Activated CD8-positive, alpha-beta memory T cell treated with anti-CD3 and anti-CD28 coated beads, Interleukin-2, amount 50 U/mL, for 48 hours (primary cell): ENCODE results near the gene RNF215.
A peak's percentile ranks its signal among the peaks of the same experiment; 100 is the strongest.
"Not testable (repeated sequence)": the region's sequence is repeated elsewhere in the genome, so short reads cannot be mapped to it uniquely, and the experiment has no call there.

Source experiments
- DNase-seq: peaks from one replicate; pipeline ENCODE4 v3.0.0-alpha.2; 2020

Gene RNF215

DNA sequence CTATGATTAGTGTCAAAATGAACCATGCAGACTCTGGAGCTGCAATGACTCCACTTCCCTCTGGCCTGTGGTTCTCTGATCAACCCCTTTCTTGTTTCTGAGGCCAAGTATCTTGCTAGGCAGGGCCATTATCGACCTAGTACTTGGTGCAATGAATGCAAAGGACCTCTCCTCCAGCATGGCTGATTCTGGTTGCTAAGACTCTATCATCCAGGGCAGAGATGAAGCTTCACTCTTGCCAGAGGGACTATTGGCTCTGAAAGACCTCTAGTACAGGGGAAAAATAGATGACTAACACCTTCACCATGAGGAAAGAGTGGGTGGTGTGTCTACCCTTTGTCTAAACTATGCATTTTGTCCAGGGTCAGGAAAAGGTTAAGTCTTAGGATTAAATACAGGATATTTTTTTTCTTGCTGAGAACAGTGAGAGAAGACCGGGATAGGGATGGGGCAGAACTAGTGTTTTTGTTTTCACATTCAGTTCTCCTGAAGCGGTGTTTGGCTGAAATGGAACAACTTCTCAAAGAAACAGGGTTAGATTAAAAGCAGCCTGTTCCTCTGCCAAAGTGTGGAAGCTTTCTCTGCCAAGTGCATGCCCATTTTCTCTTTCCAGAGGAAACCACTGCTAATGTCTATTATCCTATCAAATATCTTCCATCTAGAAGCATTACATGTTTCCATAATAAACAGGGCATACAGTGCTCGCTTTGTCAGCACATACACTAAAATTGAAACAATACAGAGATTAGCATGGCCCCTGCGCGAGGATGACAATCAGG, 33.3 kb upstream of the RNF215 start:
- no peak for DNase-seq

- no peak for DNase-seq
These were observed 29.6 kb upstream of the RNF215 start for GRCh38 chr22:30416837-30417236.

DNA sequence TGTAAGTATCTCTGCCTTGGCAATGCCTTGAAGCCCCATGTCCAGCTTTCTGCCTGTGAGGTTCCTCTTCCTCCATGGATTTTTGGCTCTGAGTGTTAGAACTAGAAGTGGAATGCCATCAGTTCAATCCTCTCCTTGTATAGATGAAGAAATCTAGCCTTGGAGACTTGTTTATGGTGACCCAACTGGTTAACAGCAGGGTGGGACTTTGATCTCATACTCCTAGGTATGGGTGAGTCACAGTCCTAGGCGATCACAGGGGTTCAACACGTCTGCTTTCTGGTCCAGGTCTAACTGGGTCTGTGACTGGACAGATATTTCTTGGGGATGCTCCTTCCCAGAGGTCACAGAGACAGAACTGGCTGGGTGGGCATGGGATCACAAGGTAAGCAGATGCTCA, 29.2 kb upstream of the RNF215 start:
- no peak for DNase-seq

DNA sequence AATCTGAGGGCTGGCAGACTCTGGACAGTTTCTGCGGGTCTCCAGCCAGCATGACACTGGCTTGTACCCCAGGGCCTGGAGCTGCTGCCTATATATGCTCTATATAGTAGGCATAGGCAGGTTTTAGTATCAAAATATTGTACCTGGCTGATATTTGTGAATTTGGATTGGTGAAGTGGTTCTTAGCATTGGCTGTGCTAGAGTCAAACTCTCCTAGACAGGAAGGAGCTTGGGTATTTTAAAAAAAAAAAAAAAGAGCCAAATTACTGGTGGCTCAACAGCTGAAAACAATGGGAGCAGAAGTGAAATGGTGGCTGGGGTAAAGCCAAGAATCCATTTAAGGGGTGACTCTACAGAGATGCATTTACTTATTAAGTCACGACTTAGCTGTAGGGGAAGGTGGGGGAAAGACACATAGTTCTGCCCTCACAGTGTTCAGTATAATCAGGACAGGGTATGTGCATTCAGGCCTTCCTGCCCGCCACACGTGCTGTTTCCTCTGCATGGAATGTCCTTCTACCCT, 27.4 kb upstream of the RNF215 start:
- no peak for DNase-seq

GRCh38 chr22:30413745-30414524, 26.7 kb upstream of the RNF215 start:
- DNase-seq, result no peak

DNA sequence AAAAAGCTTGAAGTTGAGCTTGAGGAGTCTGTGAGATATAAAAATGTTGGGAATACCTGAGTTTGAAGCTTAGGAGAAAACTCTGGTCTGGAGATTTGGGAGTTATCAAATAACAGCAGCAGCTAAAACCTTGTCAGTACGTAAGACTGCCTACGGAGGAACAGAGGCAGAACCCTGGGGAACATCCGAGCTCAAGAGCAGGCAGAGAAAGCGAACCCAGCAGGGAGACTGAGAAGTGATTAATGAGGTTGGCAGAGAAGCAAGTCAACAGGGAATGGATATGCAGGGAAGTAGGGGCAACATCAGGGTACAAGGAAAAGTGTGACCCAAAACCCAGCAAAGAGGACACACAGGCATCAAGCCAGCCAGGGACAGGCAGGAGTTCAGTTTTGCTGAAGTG, 25.8 kb upstream of the RNF215 start:
- DNase-seq, result no peak

DNA sequence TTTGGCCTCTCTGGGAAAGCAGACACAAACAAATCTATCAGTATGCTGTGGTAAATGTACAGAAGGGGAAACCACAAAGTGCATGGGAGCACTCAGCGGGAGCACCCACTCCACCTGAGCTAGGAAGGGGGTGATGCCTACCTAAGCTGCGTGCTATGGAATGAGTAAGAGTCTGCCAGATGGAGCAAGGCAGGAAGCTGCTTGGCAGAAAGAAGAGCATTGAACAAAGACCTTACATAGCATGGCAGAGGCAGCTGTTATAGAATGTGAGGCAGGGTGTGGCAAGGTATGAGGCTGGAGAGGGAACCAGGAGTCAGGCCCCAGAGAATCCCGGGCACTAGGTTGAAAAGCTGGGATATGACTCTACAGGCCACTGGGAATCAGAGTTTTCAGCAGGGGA, 24.6 kb upstream of the RNF215 start:
- no peak for DNase-seq

DNA sequence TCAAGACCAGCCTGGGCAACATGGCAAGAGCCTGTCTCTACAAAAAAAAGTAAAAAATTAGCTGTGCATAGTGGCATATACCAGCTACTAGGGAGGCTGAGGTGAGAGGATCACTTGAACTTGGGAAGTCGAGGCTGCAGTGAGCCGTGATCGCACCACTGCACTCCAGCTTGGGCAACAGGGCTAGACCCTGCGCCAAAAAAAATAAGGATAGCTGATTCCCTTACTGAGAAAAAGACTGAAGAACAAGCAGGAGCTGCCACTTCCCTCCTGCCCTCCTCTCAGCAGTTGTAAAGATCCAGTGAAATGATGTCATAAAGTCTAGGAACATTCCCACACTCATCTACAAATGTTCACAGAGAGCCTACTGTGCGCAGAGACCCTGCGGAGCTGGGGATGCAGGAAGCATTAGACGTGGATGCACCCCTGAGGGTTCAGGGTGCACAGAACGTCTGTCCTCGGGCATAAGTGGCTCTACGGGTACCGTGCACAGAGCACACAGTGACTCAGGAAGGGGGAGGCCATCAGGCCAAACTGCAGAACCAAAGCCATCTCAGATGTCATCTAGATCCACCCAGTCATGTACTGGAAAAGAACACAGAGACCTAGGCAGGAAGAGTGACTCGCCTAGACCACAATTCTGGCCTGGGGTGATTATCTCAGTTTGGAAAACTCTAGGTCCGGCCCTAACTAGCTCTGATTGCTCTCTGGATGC, 21.3 kb upstream of the RNF215 start:
- DNase-seq, result no peak

- DNase-seq, result no peak
These were observed 19.2 kb upstream of the RNF215 start for GRCh38 chr22:30406400-30406799.

DNA sequence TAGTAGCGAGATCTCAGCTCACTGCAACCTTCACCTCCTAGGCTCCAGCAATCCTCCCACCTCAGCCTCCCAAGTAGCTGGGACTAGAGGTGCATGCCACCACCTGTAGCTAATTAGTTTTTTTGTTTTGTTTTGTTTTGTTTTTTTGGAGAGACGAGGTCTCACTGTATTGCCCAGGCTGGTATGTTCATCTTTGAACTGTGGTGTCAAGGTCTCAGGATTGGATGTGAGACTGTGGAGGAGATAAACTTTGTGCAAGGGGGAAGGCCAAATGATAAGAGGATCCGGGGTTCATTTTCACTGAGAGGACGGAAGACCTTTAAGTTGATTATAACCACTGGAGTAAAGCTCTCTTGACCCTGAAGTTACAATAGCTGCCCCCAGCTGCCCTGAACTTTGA, 18.5 kb upstream of the RNF215 start:
- DNase-seq, result no peak

DNA sequence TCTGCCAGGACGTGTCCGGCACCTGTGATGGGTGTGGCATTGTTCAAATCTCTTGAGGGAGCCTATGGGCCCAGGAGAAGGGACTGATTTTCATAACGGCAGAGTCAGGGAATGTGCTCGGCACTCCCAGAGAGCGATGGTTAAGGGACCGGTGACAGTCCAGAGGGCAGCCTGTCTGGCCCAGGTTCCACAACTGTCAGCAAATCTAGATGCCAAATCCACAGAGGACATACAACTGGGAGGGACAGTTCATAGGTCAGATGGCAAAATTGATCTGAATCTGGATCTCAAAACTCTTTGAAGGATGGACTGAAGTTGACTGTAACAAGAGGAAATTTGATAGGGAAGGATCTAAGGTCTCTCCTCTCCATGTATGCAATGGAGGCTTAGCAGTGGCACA, 17.1 kb upstream of the RNF215 start:
- no peak for DNase-seq

GRCh38 chr22:30402766-30403104, 15.5 kb upstream of the RNF215 start:
- DNase-seq, result not testable (repeated sequence)

DNA sequence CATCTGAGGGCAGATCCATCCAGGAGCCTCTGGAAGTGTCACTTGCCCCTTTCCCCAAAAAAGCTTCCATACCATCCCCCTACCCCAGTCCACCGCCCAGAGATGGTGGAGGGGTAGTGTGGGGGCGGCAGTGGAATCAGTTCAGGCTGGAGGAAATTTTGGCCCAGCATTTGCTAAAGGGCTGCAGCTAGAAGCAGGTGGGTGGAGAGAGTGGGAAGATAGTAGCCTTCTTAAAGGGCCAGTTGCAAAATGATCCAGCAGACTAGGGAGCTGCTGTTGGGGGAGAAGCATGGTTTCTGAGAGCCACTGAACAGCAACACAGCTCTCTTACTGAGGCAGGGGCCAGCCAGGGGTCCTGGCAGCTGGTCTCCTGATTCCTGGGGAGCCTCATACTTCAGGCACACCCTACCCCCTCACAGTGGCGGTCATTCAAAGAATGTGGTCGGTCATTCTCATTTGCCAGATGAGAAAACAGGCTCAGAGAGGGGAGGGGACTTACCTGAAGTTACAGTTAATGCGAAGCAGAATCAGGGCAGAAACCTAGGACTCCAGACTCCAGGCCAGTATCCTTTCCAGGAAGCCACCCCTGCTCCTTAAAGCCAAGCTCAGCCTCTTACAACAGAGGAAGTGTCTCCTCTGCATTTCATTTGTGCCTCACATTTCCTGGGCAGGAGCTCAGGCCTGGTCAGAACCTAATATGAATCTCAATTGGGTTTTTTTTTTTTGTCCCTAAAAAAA, 15.0 kb upstream of the RNF215 start:
- DNase-seq, result no peak

GRCh38 chr22:30401024-30401423, 13.8 kb upstream of the RNF215 start:
- DNase-seq, result not testable (repeated sequence)

DNA sequence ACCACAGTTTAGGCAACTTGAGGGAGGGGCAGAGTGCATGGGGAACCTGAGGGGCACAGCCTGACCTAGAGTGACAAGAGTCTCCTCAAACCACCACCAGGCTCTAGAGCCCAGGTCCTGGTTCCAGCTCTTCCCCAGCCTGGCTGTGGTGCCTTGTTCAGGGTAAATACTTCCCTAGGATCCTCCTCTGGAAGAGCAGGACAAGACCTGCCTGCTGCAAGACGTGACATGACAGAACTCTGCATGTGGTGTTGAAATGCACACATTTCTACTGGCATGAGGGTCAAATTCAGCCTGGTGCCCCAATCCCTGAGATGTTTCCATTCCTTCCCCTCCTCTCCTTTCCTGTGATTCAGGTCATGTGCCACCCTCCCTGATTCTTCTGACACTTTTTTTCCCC, 12.9 kb upstream of the RNF215 start:
- no peak for DNase-seq

DNA sequence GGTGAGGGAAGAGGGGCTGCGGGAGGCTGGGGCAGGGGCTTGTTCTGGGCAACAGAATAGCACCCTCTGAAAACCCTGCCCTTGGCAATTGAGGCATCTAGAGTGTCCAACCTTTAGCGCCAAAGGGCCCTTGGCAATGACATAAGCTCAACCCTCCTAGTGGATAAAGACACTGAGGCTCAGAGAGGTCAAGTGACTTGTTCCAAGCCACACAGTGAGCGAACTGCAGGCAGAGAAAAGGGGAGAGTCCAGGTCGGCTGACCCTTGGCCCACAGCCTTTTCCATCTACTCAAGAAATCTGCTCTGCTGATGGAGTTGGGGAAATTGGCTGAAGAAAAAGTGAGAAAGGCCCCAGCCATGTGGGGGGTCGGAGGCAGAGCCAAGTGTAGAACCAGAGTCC, 12.5 kb upstream of the RNF215 start:
- DNase-seq, result no peak

DNA sequence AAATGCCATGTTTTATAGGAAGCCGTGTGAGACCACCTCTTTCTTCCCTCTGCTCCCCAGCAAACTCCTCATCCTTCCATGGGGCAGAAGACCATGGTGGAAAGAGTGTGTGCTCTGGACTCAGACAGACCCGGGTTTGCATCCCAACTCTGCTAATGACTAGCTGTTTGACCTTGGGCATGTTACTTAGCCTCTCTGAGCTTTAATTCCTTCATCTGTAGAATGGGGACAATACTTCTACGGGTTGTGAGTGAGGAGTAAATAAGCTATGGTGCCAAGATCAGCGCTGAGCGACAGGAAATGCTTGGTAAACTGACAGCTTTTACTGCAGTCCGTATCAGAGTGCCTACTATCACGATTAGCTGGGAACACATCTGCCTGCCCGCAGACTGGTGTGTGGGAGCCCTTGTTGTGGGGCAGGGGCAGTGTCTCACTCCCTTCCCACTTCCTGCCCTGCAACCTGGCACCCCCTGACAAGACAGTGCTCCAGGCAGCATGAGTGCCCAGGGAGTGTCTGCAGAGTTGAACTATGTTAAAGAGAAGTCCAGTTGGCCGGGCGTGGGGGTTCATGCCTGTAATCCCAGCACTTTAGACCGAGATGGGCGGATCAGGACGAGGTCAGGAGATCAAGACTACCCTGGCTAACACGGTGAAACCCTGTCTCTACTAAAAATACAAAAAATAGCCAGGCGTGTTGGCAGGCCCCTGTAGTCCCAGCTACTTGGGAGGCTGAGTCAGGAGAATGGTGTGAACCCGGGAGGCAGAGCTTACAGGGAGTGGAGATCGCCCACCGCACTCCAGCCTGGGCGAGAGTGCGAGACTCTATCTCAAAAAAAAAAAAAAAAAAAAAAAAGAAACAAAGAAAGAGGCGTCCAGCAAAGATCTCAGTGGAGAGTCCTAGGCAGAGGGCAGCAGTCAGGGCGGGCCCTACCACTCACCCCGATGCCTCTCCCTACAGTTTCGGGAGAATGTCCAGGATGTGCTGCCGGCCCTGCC, 11.8 kb upstream of the RNF215 start:
- no peak for DNase-seq

DNA sequence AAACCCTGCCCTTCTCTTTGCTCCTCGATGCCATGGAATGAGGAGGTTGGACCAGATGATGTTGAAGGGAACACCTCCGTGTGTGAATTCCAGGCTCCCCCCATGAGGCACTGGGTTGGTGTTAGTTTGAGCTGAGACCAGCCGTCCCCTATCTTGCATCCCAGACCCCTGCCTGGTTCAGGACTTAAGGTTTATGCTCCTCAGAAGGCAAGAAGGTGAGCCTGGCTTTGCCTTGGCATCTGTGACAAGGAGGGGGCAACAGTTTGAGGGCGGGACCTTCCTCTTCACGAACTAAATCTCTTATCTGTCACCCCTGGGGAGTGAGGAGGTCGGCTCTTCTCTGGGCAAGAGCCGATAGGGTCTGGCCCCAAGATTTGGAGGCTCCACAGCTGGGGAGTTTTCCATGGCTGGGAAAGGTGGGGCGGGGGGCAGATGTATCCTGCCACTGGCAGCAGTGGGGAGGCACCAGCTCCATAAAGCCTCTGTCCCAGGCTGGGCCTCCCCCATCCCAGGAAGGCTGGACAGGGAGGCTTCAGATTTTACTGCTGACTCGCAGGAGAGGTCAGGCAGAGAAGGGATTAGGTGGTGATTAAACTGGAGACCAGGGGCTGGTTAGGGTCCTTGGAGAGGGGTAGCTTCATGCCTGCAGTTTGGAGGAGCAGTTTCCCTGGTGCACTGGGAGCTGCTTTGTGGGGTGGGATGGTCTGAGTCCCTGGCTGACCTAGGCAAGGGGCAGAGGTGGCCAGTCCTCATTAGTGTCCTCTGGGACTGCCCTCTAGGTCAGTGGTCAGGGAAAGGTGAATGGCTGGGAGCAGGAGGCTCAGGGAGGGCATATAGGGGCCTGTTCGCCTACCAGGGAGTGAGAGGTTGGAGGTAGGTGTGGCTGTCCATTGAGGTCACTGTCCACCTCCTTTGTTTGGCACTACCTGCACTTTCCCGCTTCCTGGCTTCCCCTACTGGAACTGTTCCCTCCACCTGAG, 10.7 kb upstream of the RNF215 start:
- DNase-seq, result no peak

DNA sequence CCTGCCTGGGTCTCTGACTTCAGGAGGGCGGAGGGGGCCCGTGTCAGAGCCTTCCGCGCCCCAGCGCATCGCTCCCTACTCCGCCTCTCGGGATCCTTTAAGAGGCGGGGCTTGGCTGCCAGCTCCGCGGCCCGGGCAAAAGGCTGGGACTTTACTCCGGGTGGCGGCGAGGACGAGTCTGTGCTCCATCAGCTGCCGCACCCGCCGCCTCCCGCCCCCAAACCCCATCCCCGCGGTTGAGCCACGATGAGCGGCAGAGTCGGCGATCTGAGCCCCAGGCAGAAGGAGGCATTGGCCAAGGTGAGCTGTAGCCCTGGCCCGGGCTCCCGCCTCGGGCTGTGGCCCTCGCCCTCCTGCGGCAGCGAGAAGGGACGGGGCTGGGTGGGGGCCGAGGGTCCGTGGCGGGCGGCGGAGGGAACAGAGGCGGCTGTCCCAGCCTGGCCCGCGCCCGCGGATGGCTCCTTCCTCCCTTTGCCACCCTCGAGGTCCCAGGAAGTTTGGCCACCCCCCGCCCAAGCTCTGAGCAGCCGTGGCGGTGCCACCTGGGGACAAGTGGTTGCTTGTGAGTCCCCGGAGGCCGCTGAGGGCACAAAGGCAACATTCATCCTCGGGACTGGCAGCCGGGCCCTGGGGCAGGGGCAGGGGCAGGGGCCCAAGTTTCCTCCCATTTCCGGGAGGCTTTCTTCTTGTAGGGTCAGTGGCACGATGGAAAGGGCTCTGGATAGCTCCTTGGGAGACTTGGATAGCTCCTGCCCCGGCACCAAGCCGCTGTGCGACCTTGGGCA, 9.9 kb upstream of the RNF215 start, which contains the start of gene SEC14L2:
Gene SEC14L2 (plus strand): TSS at position 148 of the 785 bp plus-strand sequence. CDS start 99 bp downstream, at position 247.
- peak; percentile 84 for DNase-seq
